Neuronal stem cell (in vitro differentiated cells): Measurements from ENCODE around the gene TMEM11.

Experiments used
- DNase-seq: peaks from one replicate; pipeline ENCODE4 v3.0.0-alpha.2; 2013; ENCODE audit warnings: low spot score
- H2AFZ ChIP-seq: one replicate; pipeline ENCODE4 v1.6.1; 2013; ENCODE audit warnings: mild to moderate bottlenecking, low read length, inconsistent platforms
- H2AK5ac ChIP-seq: 2 replicates; pipeline ENCODE4 v1.6.1; 2013; ENCODE audit warnings: low read depth, mild to moderate bottlenecking, inconsistent platforms, low read length, moderate library complexity, mixed read lengths
- H2BK120ac ChIP-seq: 2 replicates; pipeline ENCODE4 v1.6.1; 2013; ENCODE audit warnings: low read depth, mild to moderate bottlenecking, inconsistent platforms, low read length, moderate library complexity, mixed read lengths
- H2BK12ac ChIP-seq: one replicate; pipeline ENCODE4 v1.6.1; 2013; ENCODE audit warnings: low read length, inconsistent platforms
- H2BK15ac ChIP-seq: 2 replicates; pipeline ENCODE4 v1.6.1; 2013; ENCODE audit warnings: mild to moderate bottlenecking, low read length, inconsistent platforms, mixed read lengths
- H2BK5ac ChIP-seq: one replicate; pipeline ENCODE4 v1.6.1; 2013; ENCODE audit warnings: inconsistent platforms, mild to moderate bottlenecking, low read length, moderate library complexity
- H3K14ac ChIP-seq: one replicate; pipeline ENCODE4 v1.6.1; 2013; ENCODE audit warnings: low read length, inconsistent platforms
- H3K18ac ChIP-seq: 2 replicates; pipeline ENCODE4 v1.6.1; 2013; ENCODE audit warnings: low read length, inconsistent platforms
- H3K23ac ChIP-seq: 2 replicates; pipeline ENCODE4 v1.6.1; 2013; ENCODE audit warnings: low read depth, mild to moderate bottlenecking, mixed read lengths, low read length, inconsistent platforms; ENCODE audit not compliant: poor library complexity
- H3K27ac ChIP-seq: replicated peaks from 3 replicates; pipeline ENCODE4 v1.5.1; 2013; ENCODE audit warnings: low read length, inconsistent platforms
- H3K27me3 ChIP-seq, 3 experiments: 2 replicates each; pipeline ENCODE4 v1.6.1; 2013; ENCODE audit warnings: low read length in 3 of 3, mild to moderate bottlenecking in 2 of 3, inconsistent platforms in 1 of 3, low read depth in 1 of 3, mixed read lengths in 1 of 3, moderate library complexity in 1 of 3; ENCODE audit not compliant: control insufficient read depth in 3 of 3, insufficient read depth in 3 of 3
- H3K36me3 ChIP-seq, 2 donors: replicated peaks in 1 of 2; 2 replicates each; pipeline ENCODE4 v1.6.1; 2013; ENCODE audit warnings: low read length in 2 of 2; ENCODE audit not compliant: control insufficient read depth in 2 of 2, insufficient read depth in 2 of 2
- H3K4ac ChIP-seq: 2 replicates; pipeline ENCODE4 v1.6.1; 2013; ENCODE audit warnings: inconsistent platforms, mild to moderate bottlenecking, low read length, moderate library complexity
- H3K4me1 ChIP-seq, 2 donors: 1 replicate in 1 of 2; 2 replicates in 1 of 2; pipeline ENCODE4 v1.6.1; 2013; ENCODE audit warnings: low read length in 2 of 2, low read depth in 1 of 2; ENCODE audit not compliant: control insufficient read depth in 2 of 2, insufficient read depth in 1 of 2
- H3K4me2 ChIP-seq: one replicate; pipeline ENCODE4 v1.6.1; 2013; ENCODE audit warnings: mild to moderate bottlenecking, low read length, inconsistent platforms; ENCODE audit not compliant: insufficient read depth, poor library complexity, severe bottlenecking
- H3K4me3 ChIP-seq, 2 donors: 2 replicates each; pipeline ENCODE4 v1.5.1; 2013; ENCODE audit warnings: low read length in 2 of 2, mild to moderate bottlenecking in 2 of 2, inconsistent platforms in 1 of 2, moderate library complexity in 1 of 2
- H3K79me1 ChIP-seq: one replicate; pipeline ENCODE4 v1.6.1; 2013; ENCODE audit warnings: low read depth, mild to moderate bottlenecking, inconsistent platforms, low read length, moderate library complexity
- H3K9ac ChIP-seq: one replicate; pipeline ENCODE4 v1.6.1; 2013; ENCODE audit warnings: mild to moderate bottlenecking, low read depth, low read length, inconsistent platforms; ENCODE audit not compliant: poor library complexity
- H3K9me3 ChIP-seq, 2 donors: replicated peaks in 1 of 2; 2 replicates each; pipeline versions ENCODE3 to v1.6.1; 2013; ENCODE audit warnings: low read length in 2 of 2, mild to moderate bottlenecking in 2 of 2, inconsistent platforms in 1 of 2, low read depth in 1 of 2, mixed read lengths in 1 of 2, moderate library complexity in 1 of 2; ENCODE audit not compliant: control insufficient read depth in 2 of 2, insufficient read depth in 1 of 2
- H4K8ac ChIP-seq: one replicate; pipeline ENCODE4 v1.6.1; 2013; ENCODE audit warnings: low read depth, mild to moderate bottlenecking, inconsistent platforms, low read length, moderate library complexity
- H4K91ac ChIP-seq: one replicate; pipeline ENCODE4 v1.6.1; 2013; ENCODE audit warnings: low read length, low read depth, mild to moderate bottlenecking, inconsistent platforms; ENCODE audit not compliant: poor library complexity
- WGBS, 2 donors: extraction: QIAGEN DNeasy Blood & Tissue Kit; methylation state at CpG; one replicate each; pipeline ENCODE4 v1.1.7; 2013; ENCODE audit warnings: missing lambda C conversion rate in 2 of 2, mixed read lengths in 1 of 2; ENCODE audit not compliant: insufficient read length in 2 of 2, insufficient replicate concordance in 1 of 2; ENCODE audit errors: extremely low coverage in 2 of 2; 5-methylcytosine and 5-hydroxymethylcytosine counted together

TMEM11 gene

DNA sequence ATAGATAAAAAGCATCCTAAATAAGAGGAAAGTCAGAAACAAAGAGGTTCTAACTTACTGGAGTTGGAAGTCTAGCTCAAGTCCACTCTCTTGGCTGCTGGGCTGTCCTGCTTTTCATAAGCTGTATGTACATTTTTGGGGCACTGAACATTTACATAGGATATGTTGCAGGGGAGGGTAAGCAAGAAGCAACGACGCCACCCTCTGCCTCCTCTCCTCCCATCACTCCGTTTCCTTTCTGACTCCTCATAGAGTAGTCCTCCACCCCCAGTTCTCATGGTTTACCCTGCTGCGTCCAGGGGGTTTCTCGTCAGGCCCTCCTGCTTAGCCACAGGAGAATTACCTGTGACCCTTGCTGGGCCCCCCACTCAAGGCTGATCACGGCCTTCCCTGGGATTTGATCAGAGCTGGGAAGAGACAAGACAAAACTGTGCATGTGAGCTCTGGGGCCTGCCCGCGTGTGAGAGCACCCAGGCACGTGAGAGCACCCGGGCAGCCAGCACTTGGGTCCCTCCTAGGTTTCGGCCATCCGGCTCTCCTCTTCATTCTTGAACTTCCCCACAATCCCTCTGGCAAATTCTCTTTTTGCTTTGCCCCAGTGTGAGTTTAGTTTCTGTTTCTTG, 37.1 kb downstream of the TMEM11 start:
- H3K18ac ChIP-seq: no peak overlapping the region
- no peak overlapping the region for H2AFZ ChIP-seq
- H4K91ac ChIP-seq: no peak overlapping the region
- no peak overlapping the region for H3K4ac ChIP-seq
- H3K36me3 ChIP-seq: peaks cover 6 to 41% of the 10 kb centered on the region in 2 donors
- no peak overlapping the region for H3K27ac ChIP-seq
- no peak overlapping the region for H4K8ac ChIP-seq
- H2BK120ac ChIP-seq: no peak overlapping the region
- H2AK5ac ChIP-seq: no peak overlapping the region
- H3K27me3 ChIP-seq: no peaks in the 10 kb centered on the region
- H3K23ac ChIP-seq: no peak overlapping the region
- H3K4me3 ChIP-seq: no peak overlapping the region
- no peak overlapping the region for H2BK5ac ChIP-seq
- no peaks in the 10 kb centered on the region for H3K9me3 ChIP-seq
- no peak overlapping the region for H3K14ac ChIP-seq
- H2BK12ac ChIP-seq: no peak overlapping the region
- peaks cover 3% of the 10 kb centered on the region for H3K79me1 ChIP-seq
- WGBS, 2 donors: no CpG with 5 or more reads among the region's 12 CpGs
- H3K4me2 ChIP-seq: no peak overlapping the region
- no peak overlapping the region for H2BK15ac ChIP-seq
- H3K9ac ChIP-seq: no peak overlapping the region
- no peaks in the 10 kb centered on the region for H3K4me1 ChIP-seq
- DNase-seq: no peak

DNA sequence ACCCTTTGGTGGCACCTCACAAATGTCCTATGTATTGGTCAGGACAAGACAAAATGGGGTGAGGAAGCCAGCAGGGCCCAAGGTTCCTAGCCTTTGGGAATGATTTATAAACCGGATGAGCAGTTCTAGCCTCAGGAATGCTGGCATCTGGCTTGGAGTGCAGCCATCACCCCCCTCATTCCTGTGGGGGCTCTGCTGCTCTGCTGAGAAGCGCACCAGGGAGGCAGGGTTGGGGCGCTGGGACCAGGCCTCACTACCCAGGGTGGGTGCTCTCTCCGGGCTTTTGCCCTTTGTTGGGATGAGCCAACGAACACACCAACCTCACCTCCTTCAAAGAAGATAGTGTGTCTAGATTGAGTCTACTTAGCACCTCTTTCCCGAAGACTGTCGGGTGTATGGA, 39.2 kb downstream of the TMEM11 start:
- no peak for DNase-seq
- H3K4me3 ChIP-seq: no peak overlapping the region
- no CpG with 5 or more reads among the region's 7 CpGs for WGBS, 2 donors
- no peak overlapping the region for H3K4me2 ChIP-seq
- no peak overlapping the region for H4K8ac ChIP-seq
- no peak overlapping the region for H3K4ac ChIP-seq
- no peak overlapping the region for H3K27ac ChIP-seq
- H3K36me3 ChIP-seq: peaks cover 6 to 34% of the 10 kb centered on the region in 2 donors
- no peak overlapping the region for H2BK12ac ChIP-seq
- no peak overlapping the region for H3K14ac ChIP-seq
- H3K18ac ChIP-seq: no peak overlapping the region
- no peak overlapping the region for H4K91ac ChIP-seq
- peaks cover 7% of the 10 kb centered on the region for H3K79me1 ChIP-seq
- H3K27me3 ChIP-seq: no peaks in the 10 kb centered on the region
- no peak overlapping the region for H2BK120ac ChIP-seq
- H2BK5ac ChIP-seq: no peak overlapping the region
- no peak overlapping the region for H2BK15ac ChIP-seq
- H3K23ac ChIP-seq: no peak overlapping the region
- H2AK5ac ChIP-seq: no peak overlapping the region
- no peak overlapping the region for H3K9ac ChIP-seq
- no peaks in the 10 kb centered on the region for H3K9me3 ChIP-seq
- H3K4me1 ChIP-seq: no peaks in the 10 kb centered on the region
- H2AFZ ChIP-seq: no peak overlapping the region

DNA sequence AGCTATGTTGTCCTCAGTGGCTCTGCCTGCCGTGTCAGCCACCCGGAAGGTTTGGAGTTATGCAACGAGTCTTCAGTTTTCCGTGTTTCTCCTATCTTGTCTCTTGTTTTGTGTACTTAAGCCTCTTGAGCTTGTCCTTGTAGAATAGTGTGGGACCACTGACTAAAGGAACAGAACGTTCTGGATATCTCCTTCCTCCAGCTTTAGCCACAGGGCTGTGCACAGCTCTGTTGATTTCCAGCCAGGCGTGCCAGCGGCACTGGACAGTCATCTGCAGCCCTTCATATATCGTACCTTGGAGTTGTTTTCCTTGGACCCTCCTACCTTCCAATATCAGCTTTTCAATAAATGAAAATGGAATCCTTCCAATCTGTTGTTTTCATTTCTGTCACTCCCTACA, 39.8 kb downstream of the TMEM11 start:
- Histone ChIP-seq H3K14ac (no peak overlapping the region), H2BK5ac (no peak overlapping the region), H3K79me1 (peaks cover 7% of the 10 kb centered on the region), H4K8ac (no peak overlapping the region), H2BK12ac (no peak overlapping the region), H3K4ac (no peak overlapping the region), H3K27ac (no peak overlapping the region), H3K4me1 (no peaks in the 10 kb centered on the region), H3K27me3 (no peaks in the 10 kb centered on the region), H3K9me3 (no peaks in the 10 kb centered on the region), H3K4me2 (no peak overlapping the region), H3K9ac (no peak overlapping the region), H2BK15ac (no peak overlapping the region), H2BK120ac (no peak overlapping the region), H3K4me3 (no peak overlapping the region), H4K91ac (no peak overlapping the region), H3K18ac (no peak overlapping the region), H3K23ac (no peak overlapping the region), H2AFZ (no peak overlapping the region), H2AK5ac (no peak overlapping the region), H3K36me3 (peaks cover 6 to 34% of the 10 kb centered on the region in 2 donors)
- WGBS, 2 donors: no CpG with 5 or more reads among the region's 8 CpGs
- DNase-seq: no peak

DNA sequence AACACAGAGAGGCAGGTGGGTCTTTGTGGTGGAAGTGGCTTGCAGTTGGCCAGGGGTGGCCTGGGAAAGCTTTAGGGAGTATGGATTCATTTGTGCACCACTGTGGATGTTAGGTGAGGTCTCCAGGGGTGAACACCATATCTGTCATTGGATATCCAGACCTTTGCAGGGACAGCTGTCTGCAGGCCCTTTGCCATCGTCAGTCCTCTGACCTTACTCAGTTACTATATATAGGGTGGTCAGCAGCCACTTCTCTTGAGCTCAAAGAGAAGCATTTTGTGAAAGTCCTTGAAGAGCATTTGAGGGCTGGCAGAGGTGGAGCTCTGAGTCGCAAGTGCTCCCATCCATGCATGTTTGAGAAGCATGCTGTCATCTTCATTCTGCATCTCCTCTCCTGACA, 40.4 kb downstream of the TMEM11 start:
- no peak overlapping the region for H2AK5ac ChIP-seq
- no peak overlapping the region for H4K91ac ChIP-seq
- H3K4me3 ChIP-seq: no peak overlapping the region
- H2BK5ac ChIP-seq: no peak overlapping the region
- no peak overlapping the region for H2BK12ac ChIP-seq
- no peak overlapping the region for H3K4ac ChIP-seq
- H3K27ac ChIP-seq: no peak overlapping the region
- H3K4me2 ChIP-seq: no peak overlapping the region
- H3K18ac ChIP-seq: no peak overlapping the region
- WGBS, 2 donors: no CpG with 5 or more reads among the region's 2 CpGs
- H3K79me1 ChIP-seq: peaks cover 7% of the 10 kb centered on the region
- no peaks in the 10 kb centered on the region for H3K4me1 ChIP-seq
- H3K27me3 ChIP-seq: no peaks in the 10 kb centered on the region
- no peaks in the 10 kb centered on the region for H3K9me3 ChIP-seq
- H3K23ac ChIP-seq: no peak overlapping the region
- no peak overlapping the region for H4K8ac ChIP-seq
- no peak for DNase-seq
- no peak overlapping the region for H3K9ac ChIP-seq
- peaks cover 6 to 34% of the 10 kb centered on the region in 2 donors for H3K36me3 ChIP-seq
- no peak overlapping the region for H3K14ac ChIP-seq
- no peak overlapping the region for H2BK120ac ChIP-seq
- no peak overlapping the region for H2BK15ac ChIP-seq
- no peak overlapping the region for H2AFZ ChIP-seq
